Esophagus muscularis mucosa (tissue), 4 donors: ENCODE results near the gene PFN3. TPM values are rescaled to one million over a fixed set of nuclear protein-coding genes. Genes with fewer than 3 reads are reported as not detected.
"Not testable (repeated sequence)": the region's sequence is repeated elsewhere in the genome, so short reads cannot be mapped to it uniquely, and the experiment has no call there.

Experiments used
- DNase-seq: peaks from one replicate; pipeline ENCODE4 v3.0.0-alpha.2; 2017; ENCODE audit errors: extremely low spot score
- H3K27ac ChIP-seq, 4 donors: fragments of 200-600 bp; sonication (generic); replicated peaks in 1 of 4; 1 replicate in 3 of 4; 2 replicates in 1 of 4; pipeline ENCODE4 v1.5.1; 2016 to 2019; ENCODE audit warnings: mild to moderate bottlenecking in 1 of 4
- H3K27me3 ChIP-seq, 4 donors: fragments of 200-600 bp; sonication (generic); one replicate each; pipeline versions ENCODE4 v1.5.1 to v1.6.0; 2016 to 2019
- H3K36me3 ChIP-seq, 4 donors: fragments of 200-600 bp; sonication (generic); one replicate each; pipeline ENCODE4 v1.5.1; 2016 to 2019
- H3K4me1 ChIP-seq, 4 donors: fragments of 200-600 bp; sonication (generic); one replicate each; pipeline ENCODE4 v1.5.1; 2016 to 2019
- H3K4me3 ChIP-seq, 4 donors: fragments of 200-600 bp; sonication (generic); 1 replicate in 2 of 4; 2 replicates in 2 of 4; pipeline ENCODE4 v1.5.1; 2016 to 2019; ENCODE audit warnings: mild to moderate bottlenecking in 4 of 4, moderate library complexity in 1 of 4
- H3K9me3 ChIP-seq, 4 donors: fragments of 200-600 bp; sonication (generic); 1 replicate in 3 of 4; 2 replicates in 1 of 4; pipeline ENCODE4 v1.5.1; 2016 to 2019
- EP300 ChIP-seq: sonication (generic); formaldehyde crosslinking; IDR thresholded peaks from one replicate; pipeline ENCODE4 v1.6.1; 2017; ENCODE audit warnings: antibody characterized with exemption
- POLR2A ChIP-seq: fragments of 450-650 bp; IDR thresholded peaks from one replicate; pipeline ENCODE4 v1.6.1; 2017; ENCODE audit warnings: antibody characterized with exemption, moderate library complexity, mild to moderate bottlenecking, low read depth
- POLR2AphosphoS5 ChIP-seq, 2 donors: sonication (generic); formaldehyde crosslinking; IDR thresholded peaks; one replicate each; pipeline ENCODE4 v1.6.1; 2017; ENCODE audit warnings: antibody characterized with exemption in 2 of 2
- WGBS: methylation state at CpG from one replicate; pipeline ENCODE4 v1.1.5; 2018; 5-methylcytosine and 5-hydroxymethylcytosine counted together
- intact Hi-C: fragments of 100-400 bp; cut with DNase I; formaldehyde crosslinking; loops from one replicate; pipeline ENCODE4 v1.15.1; 2023
- total RNA-seq, 4 donors: library from RNA; depleted of rRNA; stranded (reverse); fragments of >200 nt; gene quantifications; one replicate each; pipeline versions ENCODE4 v1.1.0 to v1.2.1, GENCODE V29; 2016
- TF ChIP-seq, protein P1 (sequence below), 3 experiments: fragments of 200-600 bp in 2 of 3; fragments of 450-650 bp in 1 of 3; sonication (generic) in 2 of 3; IDR thresholded peaks; one replicate each; pipeline ENCODE4 v1.5.1; 2017 to 2019; ENCODE audit warnings: antibody characterized with exemption in 3 of 3, mild to moderate bottlenecking in 2 of 3, moderate library complexity in 1 of 3

The PFN3 gene
- total RNA-seq, 4 donors from 2014 or later: not detected

DNA sequence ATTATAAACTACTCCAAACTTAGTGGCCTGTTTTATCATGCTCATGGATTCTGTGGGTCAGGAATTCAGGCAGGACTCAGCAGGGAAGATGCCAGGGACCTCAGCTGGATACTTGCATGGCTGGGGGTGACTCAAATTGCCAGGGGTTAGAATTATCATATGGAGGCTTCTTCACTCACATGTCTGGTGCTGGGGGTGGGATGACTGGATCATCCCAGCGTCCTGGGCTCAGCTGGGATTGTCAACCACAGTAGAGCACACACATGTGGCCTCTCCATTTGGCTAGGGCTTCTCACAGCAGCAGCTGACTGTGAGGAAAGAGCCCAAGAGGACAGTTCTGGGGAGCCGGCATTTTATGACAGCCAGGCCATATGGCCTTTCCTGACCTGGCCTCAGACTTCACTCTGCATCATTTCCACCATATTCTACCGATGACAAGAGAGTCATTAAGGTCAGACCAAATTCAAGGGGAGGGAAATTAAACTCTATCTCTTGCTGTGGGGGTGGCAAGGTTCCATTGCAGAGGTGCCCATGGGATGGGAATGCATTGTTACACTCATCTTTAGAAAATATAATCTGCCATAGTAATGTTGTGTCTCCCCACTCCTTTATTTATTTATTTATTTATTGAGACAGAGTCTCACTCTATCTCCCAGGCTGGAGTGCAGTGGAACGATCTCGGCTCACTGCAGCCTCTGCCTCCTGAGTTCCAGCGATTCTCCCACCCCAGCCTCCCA lies 20.8 kb upstream of the PFN3 start:
- TF ChIP-seq EP300 (no peak), POLR2AphosphoS5 (IDR thresholded peaks at IDR 0.05) (no peak), POLR2A (no peak)
- TF ChIP-seq, protein P1, sequence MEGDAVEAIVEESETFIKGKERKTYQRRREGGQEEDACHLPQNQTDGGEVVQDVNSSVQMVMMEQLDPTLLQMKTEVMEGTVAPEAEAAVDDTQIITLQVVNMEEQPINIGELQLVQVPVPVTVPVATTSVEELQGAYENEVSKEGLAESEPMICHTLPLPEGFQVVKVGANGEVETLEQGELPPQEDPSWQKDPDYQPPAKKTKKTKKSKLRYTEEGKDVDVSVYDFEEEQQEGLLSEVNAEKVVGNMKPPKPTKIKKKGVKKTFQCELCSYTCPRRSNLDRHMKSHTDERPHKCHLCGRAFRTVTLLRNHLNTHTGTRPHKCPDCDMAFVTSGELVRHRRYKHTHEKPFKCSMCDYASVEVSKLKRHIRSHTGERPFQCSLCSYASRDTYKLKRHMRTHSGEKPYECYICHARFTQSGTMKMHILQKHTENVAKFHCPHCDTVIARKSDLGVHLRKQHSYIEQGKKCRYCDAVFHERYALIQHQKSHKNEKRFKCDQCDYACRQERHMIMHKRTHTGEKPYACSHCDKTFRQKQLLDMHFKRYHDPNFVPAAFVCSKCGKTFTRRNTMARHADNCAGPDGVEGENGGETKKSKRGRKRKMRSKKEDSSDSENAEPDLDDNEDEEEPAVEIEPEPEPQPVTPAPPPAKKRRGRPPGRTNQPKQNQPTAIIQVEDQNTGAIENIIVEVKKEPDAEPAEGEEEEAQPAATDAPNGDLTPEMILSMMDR (IDR thresholded peaks at IDR 0.05): no peak
- WGBS: 78% methylated on average over 6 of the region's 6 CpGs
- intact Hi-C loops: no loop called here
- Histone ChIP-seq H3K27me3 (no peaks in the 10 kb centered on the region), H3K36me3 (no peaks in the 10 kb centered on the region), H3K9me3 (no peaks in the 10 kb centered on the region), H3K27ac (no peak overlapping the region), H3K4me3 (no peak overlapping the region), H3K4me1 (peaks cover 5 to 16% (median 11%) of the 10 kb centered on the region in 4 donors)
- no peak for DNase-seq

- H3K36me3 ChIP-seq, DNase-seq, H3K27ac ChIP-seq, intact Hi-C loops, H3K9me3 ChIP-seq, H3K4me3 ChIP-seq, H3K27me3 ChIP-seq: not testable (repeated sequence)
- peaks cover 2 to 15% (median 9%) of the 10 kb centered on the region in 4 donors for H3K4me1 ChIP-seq
- 88% methylated on average over 7 of the region's 7 CpGs for WGBS
Measured at GRCh38 chr5:177420472-177420871, 20.0 kb upstream of the PFN3 start.

DNA sequence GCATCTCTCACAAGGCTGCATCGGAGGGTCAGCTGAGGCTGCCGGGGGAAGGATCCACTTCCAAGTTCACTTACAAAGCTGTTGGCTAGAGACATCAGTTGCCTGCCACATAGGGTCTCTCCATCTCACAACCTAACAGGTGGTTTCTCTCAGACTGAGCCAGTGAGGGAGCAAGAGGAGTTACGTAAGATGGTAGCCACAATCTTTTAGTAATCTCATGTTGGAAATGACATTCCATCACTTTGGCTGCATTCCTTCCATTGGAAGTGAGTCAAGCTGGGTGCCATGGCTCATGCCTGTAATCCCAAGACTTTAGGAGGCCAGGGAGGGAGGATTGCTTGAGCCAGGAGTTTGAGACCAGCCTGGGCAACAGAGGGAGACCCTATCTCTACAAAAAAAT lies 18.6 kb upstream of the PFN3 start:
- no peak for DNase-seq
- Histone ChIP-seq H3K9me3 (no peaks in the 10 kb centered on the region), H3K4me3 (no peak overlapping the region), H3K27me3 (no peaks in the 10 kb centered on the region), H3K4me1 (peaks cover 0 to 11% (median 5%) of the 10 kb centered on the region in 4 donors), H3K36me3 (no peaks in the 10 kb centered on the region), H3K27ac (no peak overlapping the region)
- intact Hi-C loops: no loop called here
- TF ChIP-seq, protein P1 (IDR thresholded peaks at IDR 0.05): no peak
- WGBS: 69% methylated on average over 1 of the region's 3 CpGs

DNA sequence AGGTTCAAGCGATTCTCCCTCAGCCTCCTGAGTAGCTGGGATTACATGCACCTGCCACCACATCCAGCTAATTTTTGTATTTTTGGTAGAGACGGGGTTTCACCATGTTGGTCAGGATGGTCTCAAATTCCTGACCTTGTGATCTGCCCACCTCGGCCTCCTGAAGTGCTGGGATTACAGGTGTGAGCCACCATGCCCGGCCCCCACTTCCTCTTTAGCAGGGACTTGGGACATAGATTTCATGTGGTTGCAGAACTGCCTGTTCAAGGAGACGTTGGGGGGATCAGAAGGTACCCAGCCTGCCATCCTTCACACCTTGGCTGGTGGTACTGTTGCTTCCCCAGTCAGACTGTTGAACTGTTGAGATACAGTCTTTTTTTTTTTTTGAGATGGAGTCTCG lies 16.6 kb upstream of the PFN3 start:
- intact Hi-C loops: not testable (repeated sequence)

GRCh38 chr5:177414481-177414880 lies 14.0 kb upstream of the PFN3 start:
- H3K27me3 ChIP-seq: no peaks in the 10 kb centered on the region
- H3K27ac ChIP-seq: no peak overlapping the region
- H3K36me3 ChIP-seq: no peaks in the 10 kb centered on the region
- peaks cover 0 to 11% (median 5%) of the 10 kb centered on the region in 4 donors for H3K4me1 ChIP-seq
- intact Hi-C loops: no loop called here
- 93% methylated on average over 3 of the region's 3 CpGs for WGBS
- no peak for DNase-seq
- H3K9me3 ChIP-seq: no peaks in the 10 kb centered on the region
- TF ChIP-seq, protein P1 (IDR thresholded peaks at IDR 0.05): no peak
- no peak for TF ChIP-seq EP300
- TF ChIP-seq POLR2AphosphoS5 (IDR thresholded peaks at IDR 0.05): no peak
- no peak for TF ChIP-seq POLR2A
- no peak overlapping the region for H3K4me3 ChIP-seq

More for the DNA sequence above, 16.6 kb upstream of the PFN3 start:
- not testable (repeated sequence) for DNase-seq, H3K36me3 ChIP-seq, H3K4me3 ChIP-seq, H3K27ac ChIP-seq, H3K27me3 ChIP-seq, H3K9me3 ChIP-seq
- peaks cover 0 to 11% (median 5%) of the 10 kb centered on the region in 4 donors for H3K4me1 ChIP-seq
- 95% methylated on average over 6 of the region's 6 CpGs for WGBS

DNA sequence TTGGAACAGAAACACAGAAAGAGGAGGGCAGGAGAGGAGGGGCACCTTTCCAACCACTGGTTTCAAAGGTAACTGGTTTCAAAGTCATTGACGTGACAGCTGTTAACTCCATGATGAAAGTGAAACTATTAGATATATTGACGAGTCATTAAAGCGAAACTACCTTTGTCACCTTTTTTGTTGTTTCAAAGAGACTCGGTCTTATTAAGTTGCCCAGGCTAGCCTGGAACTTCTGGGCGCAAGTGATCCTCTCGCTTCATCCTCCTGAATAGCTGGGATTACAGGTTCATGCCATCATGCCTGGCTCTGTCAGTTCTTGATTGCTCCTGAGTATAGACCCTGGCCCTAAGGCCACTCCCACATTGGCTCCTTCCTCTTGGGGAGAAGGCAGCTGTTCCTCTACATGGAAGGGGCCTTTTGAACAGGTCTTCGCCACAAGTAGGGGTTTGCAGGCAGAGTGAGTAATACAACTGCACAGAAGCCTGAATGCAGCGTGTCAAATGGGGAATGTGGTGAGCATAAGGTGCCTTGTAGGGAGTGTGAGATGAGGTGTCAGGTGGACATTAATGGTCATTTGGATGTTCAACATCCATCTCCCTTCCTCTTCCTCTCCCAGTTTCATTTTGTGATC lies 12.3 kb upstream of the PFN3 start:
- H3K27me3 ChIP-seq: no peaks in the 10 kb centered on the region
- WGBS: 91% methylated on average over 8 of the region's 8 CpGs
- no peak for TF ChIP-seq EP300
- TF ChIP-seq, protein P1 (IDR thresholded peaks at IDR 0.05): no peak
- no peak for TF ChIP-seq POLR2AphosphoS5 (IDR thresholded peaks at IDR 0.05)
- TF ChIP-seq POLR2A: no peak
- DNase-seq: no peak
- intact Hi-C loops: no loop called here
- H3K36me3 ChIP-seq: no peaks in the 10 kb centered on the region
- no peak overlapping the region for H3K27ac ChIP-seq
- peaks cover 0 to 11% (median 5%) of the 10 kb centered on the region in 4 donors for H3K4me1 ChIP-seq
- H3K4me3 ChIP-seq: no peak overlapping the region
- H3K9me3 ChIP-seq: no peaks in the 10 kb centered on the region
